Left hindlimb (tissue), 1 donor: Measurements from ENCODE around the gene TEX50.
"Not testable (repeated sequence)": the region's sequence is repeated elsewhere in the genome, so short reads cannot be mapped to it uniquely, and the experiment has no call there.

Experiments
- DNase-seq: peaks from one replicate; pipeline ENCODE4 v3.0.0-alpha.2; 2018

The TEX50 gene

DNA sequence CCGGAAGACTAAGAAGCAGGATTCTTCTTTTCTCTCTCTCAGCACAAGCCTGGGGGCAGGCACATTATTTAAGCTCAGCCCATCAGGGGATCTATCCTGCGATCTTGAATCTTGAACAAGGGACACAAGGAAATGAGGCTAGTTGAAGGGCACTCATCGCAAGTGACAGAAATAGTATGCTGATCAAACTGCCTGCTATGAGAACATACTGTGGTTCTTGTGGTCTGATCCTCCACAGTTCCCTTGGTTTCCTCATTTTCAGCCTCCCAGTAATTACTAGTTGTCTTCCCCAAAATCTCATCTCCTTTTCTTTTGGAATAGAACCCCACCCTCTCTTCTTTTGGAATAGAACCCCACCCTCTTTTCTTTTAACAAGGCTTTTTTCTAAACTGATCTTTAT lies 28.0 kb downstream of the TEX50 start:
- DNase-seq: no peak

DNA sequence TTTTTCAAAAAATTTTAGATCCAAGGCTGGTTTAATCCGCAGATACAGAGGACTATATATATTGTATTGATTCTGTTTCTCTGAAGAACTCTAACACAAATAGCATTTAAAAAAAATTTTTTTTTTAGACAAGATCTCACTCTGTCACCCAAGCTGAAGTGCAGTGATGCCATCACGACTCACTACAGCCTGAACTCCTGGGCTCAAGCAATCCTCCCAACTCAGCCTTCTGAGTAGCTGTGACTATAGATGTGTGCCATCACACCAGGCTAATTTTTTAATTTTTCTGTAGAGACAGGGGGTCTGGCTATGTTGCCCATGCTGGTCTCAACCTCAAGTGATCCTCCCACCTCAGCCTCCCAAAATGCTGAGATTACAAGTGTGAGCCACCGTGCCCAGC lies 31.5 kb downstream of the TEX50 start:
- no peak for DNase-seq

DNA sequence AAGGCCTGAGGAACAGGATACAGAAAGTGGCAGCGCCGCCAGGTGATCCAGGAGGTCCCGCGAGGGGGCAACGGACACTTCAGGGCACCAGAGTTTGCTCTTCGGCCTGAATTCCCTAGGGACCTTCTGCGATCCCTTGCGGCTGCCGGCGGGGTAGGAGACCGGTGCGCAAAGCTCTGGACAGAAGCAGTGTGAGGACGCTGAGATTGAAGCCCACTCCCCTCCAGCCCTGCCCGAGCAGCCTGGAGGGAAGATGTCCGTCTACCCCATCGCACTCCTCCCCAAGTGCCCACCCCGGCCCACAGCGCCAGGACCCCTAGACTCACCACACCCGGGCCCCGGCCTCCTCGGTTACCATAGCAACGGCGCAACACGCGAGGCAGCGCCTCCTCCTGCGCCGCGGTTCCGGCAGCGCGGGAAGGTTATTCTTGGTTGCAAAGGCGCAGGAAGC lies 34.4 kb downstream of the TEX50 start, which contains the start of gene ANKRD45:
Gene ANKRD45 (minus strand): TSS at position 361 of the 451 bp plus-strand sequence. CDS start 10,433 bp downstream, outside the sequence.
- DNase-seq: peak; percentile 71

DNA sequence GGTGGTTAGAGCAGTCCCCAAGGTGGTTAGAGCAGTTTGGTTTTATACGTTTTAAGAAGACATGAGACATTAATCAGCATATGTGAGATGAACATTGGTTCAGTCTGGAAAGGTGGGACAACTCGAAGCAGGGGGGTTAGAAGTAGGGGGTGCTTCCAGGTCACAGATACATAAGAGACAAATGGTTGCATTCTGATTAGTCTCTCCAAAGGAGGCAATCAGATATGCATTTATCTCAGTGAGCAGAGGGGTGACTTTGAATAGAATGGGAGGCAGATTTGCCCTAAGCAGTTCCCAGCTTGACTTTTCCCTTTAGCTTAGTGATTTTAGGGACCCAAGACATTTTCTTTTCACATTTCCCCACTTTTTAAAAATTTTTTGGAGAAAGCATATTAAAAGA lies 39.4 kb downstream of the TEX50 start:
- not testable (repeated sequence) for DNase-seq

DNA sequence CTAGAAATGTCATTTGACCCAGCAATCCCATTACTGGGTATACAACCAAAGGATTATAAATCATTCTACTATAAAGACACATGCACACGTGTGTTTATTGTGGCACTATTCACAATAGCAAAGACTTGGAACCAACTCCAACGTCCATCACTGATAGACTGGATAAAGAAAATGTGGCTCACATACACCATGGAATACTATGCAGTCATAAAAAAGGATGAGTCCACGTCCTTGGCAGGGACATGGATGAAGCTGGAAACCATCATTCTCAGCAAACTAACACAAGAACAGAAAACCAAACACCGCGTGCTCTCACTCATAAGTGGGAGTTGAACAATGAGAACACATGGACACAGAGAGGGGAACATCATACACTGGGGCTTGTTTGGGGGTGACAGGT lies 45.0 kb downstream of the TEX50 start:
- DNase-seq: not testable (repeated sequence)

DNA sequence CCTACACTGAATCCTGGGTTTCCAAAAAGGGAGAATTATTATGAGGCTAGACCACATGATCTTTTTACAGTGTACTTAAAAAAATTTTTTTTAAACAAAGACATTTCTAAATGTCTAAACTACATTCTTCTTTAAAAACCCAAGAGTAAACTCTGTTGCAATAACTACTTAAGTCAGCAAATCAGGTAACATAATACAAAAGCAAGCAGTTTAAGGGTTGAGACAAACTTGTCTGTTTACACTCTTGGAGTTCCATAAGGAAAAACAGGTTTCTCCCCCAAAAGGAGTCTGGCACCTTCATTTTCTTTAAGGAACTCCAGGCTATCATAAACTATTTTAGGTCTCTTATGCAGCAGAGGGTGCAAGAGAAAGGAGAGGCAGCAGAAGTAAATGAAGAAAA lies 47.0 kb downstream of the TEX50 start:
- no peak for DNase-seq

DNA sequence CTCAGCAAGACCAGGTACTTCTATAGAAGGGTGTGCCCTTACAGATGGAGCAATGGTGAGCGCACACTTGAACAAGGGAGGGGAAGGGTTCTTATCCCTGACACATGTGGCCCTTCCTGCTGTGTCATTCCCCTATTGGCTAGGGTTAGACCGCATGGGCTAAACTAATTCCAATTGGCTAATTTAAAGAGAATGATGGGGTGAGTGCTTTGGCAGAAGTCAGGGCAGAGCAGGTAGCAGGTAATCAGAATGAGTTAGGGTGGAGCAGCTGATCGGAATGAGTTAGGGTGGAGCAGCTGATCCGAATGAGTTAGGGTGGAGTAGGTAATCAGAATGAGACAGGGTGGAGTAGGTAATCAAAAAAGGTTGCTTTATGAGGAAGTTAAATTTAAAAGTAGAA lies 48.7 kb downstream of the TEX50 start:
- DNase-seq: not testable (repeated sequence)

DNA sequence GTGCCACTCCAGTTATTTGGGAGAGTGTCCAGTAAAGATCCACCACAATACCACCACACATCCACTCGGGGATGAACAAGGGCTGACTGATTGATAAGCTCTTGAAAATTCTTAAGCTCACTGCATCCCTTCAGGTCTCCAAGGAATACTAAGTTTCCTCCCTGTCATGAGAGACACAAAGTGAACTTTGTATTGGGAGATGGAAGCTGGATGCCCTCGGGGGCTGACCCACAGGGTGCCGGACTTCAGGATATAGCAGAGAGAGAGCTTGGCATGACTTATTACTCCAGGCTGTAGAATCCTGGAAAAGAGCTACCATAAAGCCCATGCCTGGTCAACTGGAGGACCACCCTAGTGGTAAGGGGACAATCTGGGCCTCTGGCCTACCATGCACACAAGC lies 50.0 kb downstream of the TEX50 start:
- DNase-seq: not testable (repeated sequence)
